Measurements from ENCODE around the gene ADM.

Gene ADM

DNA sequence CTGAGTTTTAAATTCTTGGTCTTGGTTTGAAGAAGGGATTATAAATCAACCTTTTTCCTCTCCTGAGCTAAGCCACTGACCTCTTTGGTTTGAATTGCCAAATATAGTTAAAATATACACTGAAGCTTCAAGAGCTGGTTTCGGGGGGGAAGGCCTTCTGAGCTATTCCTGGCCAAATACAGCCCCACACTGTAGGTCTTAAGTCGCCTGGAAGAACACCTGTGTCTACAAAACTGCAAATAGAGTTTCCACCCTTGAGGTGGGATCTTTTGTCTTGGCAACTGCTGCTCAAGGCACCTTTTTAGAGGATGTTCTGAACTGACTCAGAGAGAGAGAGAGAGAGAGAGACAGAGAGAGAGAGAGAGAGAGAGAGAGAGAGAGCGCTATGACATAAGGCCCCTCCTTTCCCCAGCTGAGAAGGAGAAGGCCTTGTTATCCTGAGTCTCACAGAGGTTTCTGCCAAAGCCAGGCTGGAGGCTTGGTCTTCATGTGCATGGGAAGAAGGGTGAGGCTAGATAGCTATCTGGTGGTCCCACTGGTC, 5.5 kb downstream of the ADM start:
- no peak for DNase-seq (ENCODE audit: low spot score)
- H3K27ac Mint-ChIP-seq = no peak overlapping the region
- no peak overlapping the region for H3K4me3 Mint-ChIP-seq
- peaks cover 24% of the 10 kb centered on the region for H3K4me1 Mint-ChIP-seq (ENCODE audit: low read depth)
- no peaks in the 10 kb centered on the region for H3K9me3 Mint-ChIP-seq
- peaks cover 53% of the 10 kb centered on the region for H3K27me3 Mint-ChIP-seq (ENCODE audit: low read depth)
- peaks cover 1% of the 10 kb centered on the region for H3K36me3 Mint-ChIP-seq (ENCODE audit: low read depth)

DNA sequence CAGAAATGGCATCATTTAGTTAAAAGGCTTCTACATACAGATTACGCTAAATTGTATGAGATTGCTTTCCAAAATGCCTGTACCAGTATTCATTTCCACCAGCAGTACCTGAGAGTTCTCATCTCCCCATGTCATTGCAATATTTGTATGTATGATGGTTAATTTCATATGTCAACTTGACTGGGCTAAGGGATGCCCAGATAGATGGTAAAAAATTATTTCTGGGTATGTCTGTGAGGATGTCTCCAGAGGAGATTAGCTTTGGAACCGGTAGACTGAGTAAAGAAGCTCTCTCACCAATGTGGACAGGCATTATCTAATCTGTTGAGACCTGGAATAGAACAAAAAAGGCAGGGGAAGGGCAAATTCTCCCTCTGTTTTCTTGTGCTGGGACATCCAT, 6.9 kb downstream of the ADM start:
- no peak for DNase-seq (ENCODE audit: low spot score)
- no peak overlapping the region for H3K27ac Mint-ChIP-seq
- H3K36me3 Mint-ChIP-seq (ENCODE audit: low read depth) = peaks cover 3% of the 10 kb centered on the region
- H3K27me3 Mint-ChIP-seq (ENCODE audit: low read depth) = peaks cover 43% of the 10 kb centered on the region
- peaks cover 16% of the 10 kb centered on the region for H3K4me1 Mint-ChIP-seq (ENCODE audit: low read depth)
- no peaks in the 10 kb centered on the region for H3K9me3 Mint-ChIP-seq
- no peak overlapping the region for H3K4me3 Mint-ChIP-seq

DNA sequence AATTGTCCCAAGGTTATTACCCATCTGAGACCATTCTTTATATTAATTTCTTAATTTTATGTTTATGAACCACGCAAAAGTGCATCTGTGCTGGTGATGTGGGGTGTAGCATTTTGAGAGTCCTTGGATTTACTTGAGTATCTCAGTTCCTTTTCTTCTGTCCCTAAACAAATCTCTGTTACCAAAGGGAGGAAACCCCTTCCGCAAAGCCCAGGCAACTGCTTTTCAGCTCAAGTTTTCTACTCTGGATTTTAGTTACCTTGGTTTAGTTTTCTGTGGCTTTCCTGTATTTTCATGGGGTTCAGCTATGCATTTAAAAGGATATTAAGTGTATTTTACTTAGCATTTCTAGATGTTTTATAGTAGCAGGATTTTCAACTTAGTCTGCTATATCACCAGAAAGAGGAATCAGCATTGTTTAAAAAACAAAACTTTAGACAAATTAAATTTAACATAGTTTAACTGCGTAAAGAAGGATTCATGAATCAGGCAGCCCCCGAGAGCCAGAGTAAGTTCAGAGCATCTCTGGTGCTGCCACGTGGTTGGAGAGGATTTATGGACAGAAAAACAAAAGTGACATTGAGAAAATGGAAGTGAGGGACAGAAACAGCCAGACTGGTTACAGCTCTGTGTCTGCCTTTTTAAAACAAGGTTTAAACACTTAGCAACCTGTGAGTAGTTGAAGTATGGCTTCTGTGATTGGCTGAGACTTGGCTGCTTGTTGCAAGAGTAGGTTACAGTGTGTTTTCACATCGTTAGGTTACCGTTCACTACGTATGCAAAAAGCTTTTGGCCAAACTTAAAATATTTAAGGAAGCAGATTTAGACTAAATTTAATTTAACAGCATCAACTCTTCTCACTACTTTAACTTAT, 9.6 kb downstream of the ADM start:
- H3K9me3 Mint-ChIP-seq = no peaks in the 10 kb centered on the region

GRCh38 chr11:10315083-10315482, 10.2 kb downstream of the ADM start:
- DNase-seq (ENCODE audit: low spot score) = no peak
- Mint-ChIP-seq H3K4me1 (ENCODE audit: low read depth) (peaks cover 10% of the 10 kb centered on the region), H3K27me3 (ENCODE audit: low read depth) (peaks cover 23% of the 10 kb centered on the region), H3K4me3 (no peak overlapping the region), H3K9me3 (no peaks in the 10 kb centered on the region), H3K36me3 (ENCODE audit: low read depth) (peaks cover 2% of the 10 kb centered on the region), H3K27ac (no peak overlapping the region)

More for the DNA sequence above, 9.6 kb downstream of the ADM start:
- Mint-ChIP-seq H3K4me3 (no peak overlapping the region), H3K4me1 (ENCODE audit: low read depth) (peaks cover 12% of the 10 kb centered on the region), H3K36me3 (ENCODE audit: low read depth) (peaks cover 2% of the 10 kb centered on the region), H3K27me3 (ENCODE audit: low read depth) (peaks cover 27% of the 10 kb centered on the region), H3K27ac (no peak overlapping the region)
- DNase-seq (ENCODE audit: low spot score) = no peak

DNA sequence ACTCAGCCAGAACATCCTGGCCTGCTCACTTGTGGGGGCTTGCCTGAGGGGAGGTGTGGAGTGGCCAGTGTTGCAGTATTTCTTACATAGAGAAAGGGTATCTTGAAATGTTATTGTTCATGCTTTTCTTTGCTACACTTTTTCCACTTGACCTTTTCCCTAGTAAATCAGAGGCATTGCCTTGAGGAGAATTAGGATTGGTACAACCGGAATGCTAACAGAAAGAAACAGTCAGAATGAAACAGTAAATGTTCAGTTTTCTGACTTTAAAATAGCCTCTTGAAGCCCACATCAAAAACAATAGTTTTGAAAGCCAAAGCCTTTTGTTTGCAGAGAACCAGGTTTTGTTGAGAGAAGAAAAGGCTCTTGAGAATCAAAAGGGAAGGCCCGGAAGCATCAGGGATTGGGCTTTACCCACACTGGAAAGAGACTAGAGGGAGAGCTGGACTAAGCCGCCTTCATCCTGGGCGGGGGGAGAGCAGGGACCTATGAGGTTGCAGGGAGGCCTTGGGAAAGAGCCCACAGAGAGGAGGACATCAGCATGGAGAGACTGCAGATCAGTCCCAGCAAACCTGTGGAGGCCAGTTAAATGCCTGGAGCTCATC, 12.4 kb downstream of the ADM start:
- no peak overlapping the region for H3K4me3 Mint-ChIP-seq
- H3K9me3 Mint-ChIP-seq = no peaks in the 10 kb centered on the region
- no peak overlapping the region for H3K27ac Mint-ChIP-seq
- H3K4me1 Mint-ChIP-seq (ENCODE audit: low read depth) = peaks cover 7% of the 10 kb centered on the region
- peaks cover 2% of the 10 kb centered on the region for H3K36me3 Mint-ChIP-seq (ENCODE audit: low read depth)
- DNase-seq (ENCODE audit: low spot score) = no peak
- peaks cover 9% of the 10 kb centered on the region for H3K27me3 Mint-ChIP-seq (ENCODE audit: low read depth)

DNA sequence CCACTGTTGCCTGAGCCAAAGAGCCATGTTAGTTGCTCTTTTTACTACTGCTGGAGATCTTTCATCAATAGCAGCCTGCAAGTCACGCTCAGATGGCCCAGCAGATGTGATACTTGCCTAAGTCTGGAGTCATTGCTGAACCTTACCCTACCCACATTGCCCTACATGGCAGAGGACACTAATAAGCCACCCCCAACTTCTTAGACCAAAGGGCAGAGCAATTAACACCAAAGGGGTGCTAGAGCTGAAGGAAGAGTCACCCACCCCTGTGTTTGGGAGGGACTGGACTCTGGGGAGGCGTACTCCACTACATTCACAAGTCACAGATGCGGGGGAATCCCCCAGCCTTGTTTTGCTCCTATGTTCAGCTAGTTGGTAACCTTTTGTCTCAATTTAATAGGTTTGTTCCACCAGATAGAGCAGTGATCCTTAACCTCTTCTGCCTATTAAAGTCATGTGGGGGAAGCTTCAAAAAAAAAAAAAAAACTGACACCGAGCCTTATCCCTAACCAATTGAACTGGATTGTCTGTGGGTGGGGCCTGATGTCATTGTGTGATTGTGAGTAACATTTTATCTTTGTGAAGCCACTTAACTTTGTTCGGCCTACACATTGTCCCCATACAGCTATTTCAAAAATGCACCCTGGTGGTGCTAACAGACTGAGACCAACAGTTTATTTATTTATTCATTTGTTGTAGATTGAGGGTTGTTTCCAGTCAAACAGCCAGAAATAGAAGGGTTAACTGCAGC, 13.1 kb downstream of the ADM start:
- H3K27me3 Mint-ChIP-seq (ENCODE audit: low read depth) = peaks cover 6% of the 10 kb centered on the region
- no peak overlapping the region for H3K27ac Mint-ChIP-seq
- H3K4me1 Mint-ChIP-seq (ENCODE audit: low read depth) = peaks cover 13% of the 10 kb centered on the region
- H3K9me3 Mint-ChIP-seq = no peaks in the 10 kb centered on the region
- peaks cover 2% of the 10 kb centered on the region for H3K36me3 Mint-ChIP-seq (ENCODE audit: low read depth)
- DNase-seq (ENCODE audit: low spot score) = no peak
- no peak overlapping the region for H3K4me3 Mint-ChIP-seq

DNA sequence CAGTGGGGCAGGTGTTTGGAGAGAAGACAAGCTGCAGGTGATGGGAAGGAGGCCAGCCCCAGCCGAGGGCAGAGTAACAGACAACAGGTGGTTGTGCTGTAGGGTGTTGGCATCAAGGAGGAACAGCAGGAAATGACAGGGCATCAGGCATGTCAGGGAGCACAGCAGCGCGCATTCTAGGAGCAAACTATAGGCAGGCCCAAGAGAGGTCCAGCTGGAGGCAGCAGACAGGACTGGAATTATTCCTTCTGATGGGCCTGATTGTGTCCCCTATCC, 13.6 kb downstream of the ADM start:
- H3K27ac Mint-ChIP-seq = no peak overlapping the region
- H3K36me3 Mint-ChIP-seq (ENCODE audit: low read depth) = peaks cover 2% of the 10 kb centered on the region
- no peak overlapping the region for H3K4me3 Mint-ChIP-seq
- no peak for DNase-seq (ENCODE audit: low spot score)
- H3K27me3 Mint-ChIP-seq (ENCODE audit: low read depth) = peaks cover 7% of the 10 kb centered on the region
- H3K9me3 Mint-ChIP-seq = no peaks in the 10 kb centered on the region
- peaks cover 15% of the 10 kb centered on the region for H3K4me1 Mint-ChIP-seq (ENCODE audit: low read depth)

DNA sequence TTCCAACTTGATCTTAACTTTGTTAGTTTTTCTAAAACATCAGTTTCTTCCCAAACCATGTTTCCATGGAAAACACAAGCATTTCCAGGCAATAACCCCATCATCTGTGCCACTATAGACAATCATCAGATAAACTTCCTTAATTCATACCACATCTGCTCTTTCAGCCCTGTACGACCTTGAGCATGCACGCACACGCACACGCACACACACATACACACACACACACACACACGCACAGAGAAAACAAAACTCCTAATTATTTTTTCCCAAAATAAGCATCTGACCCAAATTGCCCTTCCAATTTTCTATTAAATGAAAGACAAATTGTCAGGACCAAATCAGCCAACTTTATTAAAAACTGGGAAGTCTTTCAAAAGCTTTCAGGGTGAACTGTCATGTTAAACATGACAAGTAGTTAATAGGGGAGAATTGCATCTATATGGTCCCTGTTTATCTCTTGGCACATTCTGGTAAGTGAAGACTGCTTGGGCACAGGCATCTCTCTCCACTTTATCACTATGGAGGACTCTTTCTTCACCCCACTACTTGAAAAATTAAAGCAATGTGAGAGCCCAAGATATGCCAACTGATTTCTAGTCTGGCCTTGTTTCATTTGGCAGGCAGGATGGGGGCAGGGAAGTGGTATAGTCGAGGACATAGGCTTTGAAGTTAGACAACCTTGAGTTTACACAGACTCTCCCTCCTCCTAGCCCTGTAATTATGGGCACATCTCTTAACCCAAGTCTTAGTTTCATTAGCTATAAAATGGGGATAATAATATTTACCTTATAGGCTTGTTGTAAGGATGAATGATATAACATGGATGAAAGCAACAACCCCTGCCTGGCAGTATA, 15.1 kb downstream of the ADM start:
- Mint-ChIP-seq H3K36me3 (ENCODE audit: low read depth) (peaks cover 2% of the 10 kb centered on the region), H3K27ac (no peak overlapping the region), H3K4me3 (no peak overlapping the region), H3K4me1 (ENCODE audit: low read depth) (peaks cover 15% of the 10 kb centered on the region), H3K9me3 (no peaks in the 10 kb centered on the region), H3K27me3 (ENCODE audit: low read depth) (peaks cover 11% of the 10 kb centered on the region)
- DNase-seq (ENCODE audit: low spot score) = no peak

- peaks cover 14% of the 10 kb centered on the region for H3K27me3 Mint-ChIP-seq (ENCODE audit: low read depth)
- H3K27ac Mint-ChIP-seq = no peak overlapping the region
- peaks cover 2% of the 10 kb centered on the region for H3K36me3 Mint-ChIP-seq (ENCODE audit: low read depth)
- no peaks in the 10 kb centered on the region for H3K9me3 Mint-ChIP-seq
- no peak overlapping the region for H3K4me3 Mint-ChIP-seq
- peaks cover 15% of the 10 kb centered on the region for H3K4me1 Mint-ChIP-seq (ENCODE audit: low read depth)
- no peak for DNase-seq (ENCODE audit: low spot score)
These were observed 16.0 kb downstream of the ADM start for GRCh38 chr11:10320736-10321465.

GRCh38 chr11:10322401-10322800, 17.5 kb downstream of the ADM start:
- no peaks in the 10 kb centered on the region for H3K9me3 Mint-ChIP-seq
- DNase-seq (ENCODE audit: low spot score) = no peak
- peak overlapping the region; percentile 69 for H3K27ac Mint-ChIP-seq
- H3K4me3 Mint-ChIP-seq = no peak overlapping the region
- peaks cover 15% of the 10 kb centered on the region for H3K4me1 Mint-ChIP-seq (ENCODE audit: low read depth)
- H3K27me3 Mint-ChIP-seq (ENCODE audit: low read depth) = peaks cover 16% of the 10 kb centered on the region
- H3K36me3 Mint-ChIP-seq (ENCODE audit: low read depth) = no peaks in the 10 kb centered on the region

DNA sequence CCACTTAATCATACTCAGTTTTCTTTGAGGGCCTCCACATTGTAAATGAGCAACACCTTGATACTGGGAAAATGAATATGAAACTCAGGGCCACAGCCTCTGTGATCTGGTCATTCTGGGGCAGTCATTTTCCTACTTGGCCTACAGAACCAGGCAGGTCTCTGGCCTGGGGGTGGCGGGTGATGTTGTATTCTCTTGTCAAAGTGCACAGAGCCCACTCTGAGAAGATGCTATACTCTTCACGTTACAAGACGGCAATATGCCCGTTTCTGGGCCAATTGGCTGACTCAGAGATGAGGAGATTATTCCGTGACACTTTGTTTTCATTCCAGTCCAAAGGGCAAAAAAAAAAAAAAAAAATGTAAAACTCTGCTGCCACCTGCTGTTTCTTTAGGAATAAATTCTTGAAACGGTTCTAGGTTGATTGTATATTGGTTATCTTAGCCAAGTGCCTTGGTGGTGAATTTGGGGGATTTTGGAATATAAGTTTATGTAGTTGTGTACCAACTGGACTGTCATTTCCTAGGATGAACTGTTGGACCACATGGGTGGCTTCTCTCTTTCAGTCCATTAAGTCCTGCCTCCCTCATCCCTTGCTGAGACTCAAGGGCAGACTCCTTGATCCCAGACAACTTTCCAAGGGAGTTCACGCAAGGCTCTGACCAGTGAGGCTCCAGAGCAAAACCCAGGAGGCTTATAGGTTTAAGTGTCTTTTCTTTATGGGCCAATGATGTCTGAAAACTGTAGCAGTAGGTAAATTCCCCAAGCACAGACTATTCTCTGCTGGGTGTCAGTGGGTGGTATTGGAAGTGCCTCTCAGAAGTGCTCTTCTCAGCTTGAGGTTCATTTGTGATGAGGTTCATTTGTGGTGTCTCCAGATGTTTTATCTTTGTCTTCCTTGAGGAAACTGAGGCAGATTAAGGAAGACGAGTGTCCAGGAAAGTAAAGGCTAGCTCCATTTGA, 18.2 kb downstream of the ADM start:
- Mint-ChIP-seq H3K4me1 (ENCODE audit: low read depth) (peaks cover 13% of the 10 kb centered on the region), H3K27ac (peak overlapping the region; percentile 69), H3K36me3 (ENCODE audit: low read depth) (no peaks in the 10 kb centered on the region), H3K27me3 (ENCODE audit: low read depth) (peaks cover 19% of the 10 kb centered on the region), H3K4me3 (no peak overlapping the region), H3K9me3 (no peaks in the 10 kb centered on the region)
- DNase-seq (ENCODE audit: low spot score) = peak; percentile 67

- H3K36me3 Mint-ChIP-seq (ENCODE audit: low read depth) = no peaks in the 10 kb centered on the region
- H3K27ac Mint-ChIP-seq = no peak overlapping the region
- H3K4me1 Mint-ChIP-seq (ENCODE audit: low read depth) = peaks cover 10% of the 10 kb centered on the region
- H3K9me3 Mint-ChIP-seq = no peaks in the 10 kb centered on the region
- DNase-seq (ENCODE audit: low spot score) = no peak
- H3K27me3 Mint-ChIP-seq (ENCODE audit: low read depth) = peaks cover 22% of the 10 kb centered on the region
- H3K4me3 Mint-ChIP-seq = no peak overlapping the region
These were observed 18.9 kb downstream of the ADM start for GRCh38 chr11:10323793-10324170.
